ENCODE results near the gene APBA1. TPM values are rescaled to one million over a fixed set of nuclear protein-coding genes. Genes with fewer than 3 reads are reported as not detected.

APBA1 gene
- total and polyA plus RNA-seq, 2 of the 8 experiments (the other 6 are each of a cell fraction or from before 2014, with no cell fraction given), result 0.36 to 0.60 TPM

GRCh38 chr9:69391946-69392345, 280.2 kb downstream of the APBA1 start (continued):
- TF ChIP-seq ATF3 (IDR thresholded peaks at IDR 0.05; ENCODE audit: insufficient read depth, low read depth, low read length), result no peak

Data from H1 (cell line).